Type B pancreatic cell (in vitro differentiated cells): ENCODE data around the gene ARHGEF16. TPM values are rescaled to one million over a fixed set of nuclear protein-coding genes. Genes with fewer than 3 reads are reported as not detected.
A peak's percentile ranks its signal among the peaks of the same experiment; 100 is the strongest.

ENCODE experiments used
- DNase-seq: peaks from one replicate; pipeline ENCODE4 v3.0.0; 2021; ENCODE audit warnings: mixed read lengths; ENCODE audit not compliant: unreplicated experiment; ENCODE audit errors: extremely low spot score
- H3K27ac Mint-ChIP-seq: 2 replicates; pipeline ENCODE4 v1.8.0; 2021; ENCODE audit warnings: mild to moderate bottlenecking, mixed read lengths
- H3K27me3 Mint-ChIP-seq: 2 replicates; pipeline ENCODE4 v1.8.0; 2021; ENCODE audit warnings: mixed read lengths
- H3K36me3 Mint-ChIP-seq: 2 replicates; pipeline ENCODE4 v1.8.0; 2021; ENCODE audit warnings: mixed read lengths
- H3K4me1 Mint-ChIP-seq: one replicate; pipeline ENCODE4 v1.8.0; 2021; ENCODE audit warnings: mixed read lengths; ENCODE audit not compliant: unreplicated experiment
- H3K4me3 Mint-ChIP-seq: 2 replicates; pipeline ENCODE4 v1.8.0; 2021; ENCODE audit warnings: mild to moderate bottlenecking, mixed read lengths
- H3K9me3 Mint-ChIP-seq: 2 replicates; pipeline ENCODE4 v1.8.0; 2021; ENCODE audit warnings: mixed read lengths
- CTCF ChIP-seq: fragments of 200-600 bp; sonication (generic); conservative IDR thresholded peaks from 2 replicates; pipeline ENCODE4 v1.5.0; 2021; ENCODE audit warnings: antibody characterized with exemption, mild to moderate bottlenecking
- total RNA-seq: library from RNA; stranded (reverse); gene quantifications from 2 replicates; pipeline ENCODE4 v1.2.1, GENCODE V29; 2021; ENCODE audit warnings: low replicate concordance

The ARHGEF16 gene
- total RNA-seq, 1 donor from 2014 or later, result 16.1 TPM

- no peak overlapping the region for H3K4me3 Mint-ChIP-seq
- no peak for DNase-seq
- TF ChIP-seq CTCF, result no peak
- peaks cover 5% of the 10 kb centered on the region for H3K4me1 Mint-ChIP-seq
- no peaks in the 10 kb centered on the region for H3K27me3 Mint-ChIP-seq
- no peaks in the 10 kb centered on the region for H3K9me3 Mint-ChIP-seq
- H3K36me3 Mint-ChIP-seq, result no peaks in the 10 kb centered on the region
- H3K27ac Mint-ChIP-seq, result no peak overlapping the region
Measured at GRCh38 chr1:3429766-3430165, 24.7 kb upstream of the ARHGEF16 start.

DNA sequence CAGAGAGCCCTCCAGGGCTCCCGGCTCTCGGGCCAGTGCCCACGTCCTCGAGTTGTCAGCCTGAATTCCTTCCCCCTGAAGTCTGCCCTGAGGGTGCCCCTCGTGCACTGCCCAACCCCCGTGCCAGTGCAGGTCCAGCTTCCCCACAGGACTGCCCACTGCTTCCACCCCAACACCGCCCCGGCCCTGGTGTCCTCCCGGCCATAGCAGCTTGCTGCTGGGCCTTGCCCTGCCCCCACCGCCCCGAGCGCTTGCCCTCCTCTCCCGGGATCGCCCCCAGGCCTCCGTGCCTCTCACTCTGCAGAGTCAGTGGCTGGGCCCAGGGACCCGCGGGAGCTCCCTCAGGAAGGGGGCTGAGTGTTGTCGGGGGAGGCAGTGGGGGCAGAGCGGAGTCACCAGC lies 24.1 kb upstream of the ARHGEF16 start:
- Mint-ChIP-seq H3K9me3 (no peaks in the 10 kb centered on the region), H3K27me3 (no peaks in the 10 kb centered on the region), H3K4me1 (peaks cover 5% of the 10 kb centered on the region), H3K36me3 (no peaks in the 10 kb centered on the region), H3K27ac (no peak overlapping the region), H3K4me3 (no peak overlapping the region)
- TF ChIP-seq CTCF, result no peak
- no peak for DNase-seq

DNA sequence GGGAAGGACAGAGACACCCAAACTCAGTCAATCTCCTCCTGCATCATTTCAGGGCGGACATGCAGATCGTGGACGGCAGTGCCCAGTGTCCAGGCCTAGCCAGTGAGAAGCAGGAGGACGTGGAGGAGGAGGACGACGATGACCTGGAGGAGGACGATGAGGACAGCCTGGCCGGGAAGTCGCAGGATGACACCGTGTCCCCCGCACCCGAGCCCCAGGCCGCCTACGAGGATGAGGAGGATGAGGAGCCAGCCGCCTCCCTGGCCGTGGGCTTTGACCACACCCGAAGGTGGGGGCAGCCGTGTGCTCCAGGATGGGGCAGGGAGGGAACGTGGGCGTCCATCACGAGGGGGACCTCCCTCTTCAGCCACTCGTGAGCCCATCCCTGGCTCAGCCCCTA lies 23.6 kb upstream of the ARHGEF16 start:
- TF ChIP-seq CTCF, result no peak
- H3K36me3 Mint-ChIP-seq, result no peaks in the 10 kb centered on the region
- no peak overlapping the region for H3K4me3 Mint-ChIP-seq
- H3K9me3 Mint-ChIP-seq, result no peaks in the 10 kb centered on the region
- no peak overlapping the region for H3K27ac Mint-ChIP-seq
- H3K4me1 Mint-ChIP-seq, result peaks cover 5% of the 10 kb centered on the region
- no peaks in the 10 kb centered on the region for H3K27me3 Mint-ChIP-seq
- DNase-seq, result no peak

- Mint-ChIP-seq H3K27ac (no peak overlapping the region), H3K27me3 (no peaks in the 10 kb centered on the region), H3K4me3 (no peak overlapping the region), H3K9me3 (no peaks in the 10 kb centered on the region), H3K4me1 (peaks cover 5% of the 10 kb centered on the region), H3K36me3 (no peaks in the 10 kb centered on the region)
- DNase-seq, result no peak
- peak; percentile 76 for TF ChIP-seq CTCF
Measured at GRCh38 chr1:3431266-3431665, 23.2 kb upstream of the ARHGEF16 start.

- H3K27ac Mint-ChIP-seq, result no peak overlapping the region
- no peaks in the 10 kb centered on the region for H3K36me3 Mint-ChIP-seq
- no peak for TF ChIP-seq CTCF
- H3K4me1 Mint-ChIP-seq, result peaks cover 5% of the 10 kb centered on the region
- H3K27me3 Mint-ChIP-seq, result no peaks in the 10 kb centered on the region
- H3K9me3 Mint-ChIP-seq, result no peaks in the 10 kb centered on the region
- DNase-seq, result no peak
- H3K4me3 Mint-ChIP-seq, result no peak overlapping the region
Measured at GRCh38 chr1:3431686-3432085, 22.8 kb upstream of the ARHGEF16 start.

DNA sequence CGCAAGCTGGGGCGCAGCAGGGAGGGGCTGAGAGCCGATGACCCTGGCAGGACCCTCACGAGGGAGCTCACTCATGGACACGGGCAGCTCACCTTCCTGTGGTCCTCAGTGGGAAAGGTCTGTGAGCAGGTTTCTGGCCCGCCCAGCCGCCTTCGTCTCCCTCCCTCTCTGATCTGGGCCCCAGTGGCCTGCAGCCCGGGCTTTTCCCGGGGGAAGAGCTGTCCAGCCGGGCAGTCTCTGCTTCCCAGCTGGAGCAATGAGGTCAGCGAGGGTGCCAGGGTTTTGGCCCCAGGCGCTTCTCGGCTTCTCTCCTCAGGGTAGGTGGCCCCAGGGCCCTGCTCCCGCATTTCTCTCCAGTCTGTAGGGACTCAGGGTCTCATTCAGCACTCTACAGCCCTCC lies 22.2 kb upstream of the ARHGEF16 start:
- H3K9me3 Mint-ChIP-seq, result no peaks in the 10 kb centered on the region
- no peak overlapping the region for H3K4me3 Mint-ChIP-seq
- H3K36me3 Mint-ChIP-seq, result no peaks in the 10 kb centered on the region
- TF ChIP-seq CTCF, result no peak
- H3K27ac Mint-ChIP-seq, result no peak overlapping the region
- peaks cover 5% of the 10 kb centered on the region for H3K4me1 Mint-ChIP-seq
- H3K27me3 Mint-ChIP-seq, result no peaks in the 10 kb centered on the region
- DNase-seq, result no peak
